SK-N-SH treated with all-trans-retinoic acid at 6 μM for 48 hours (cell line): Measurements from ENCODE around the gene TMEM182.

ENCODE experiments used
- ATAC-seq: fragments of 200-7000 bp; cut with Tn5 transposase; 3 replicates; pipeline ENCODE4 v1.9.1; 2020; ENCODE audit warnings: mild to moderate bottlenecking, moderate library complexity
- ARNTL ChIP-seq: fragments of 450-650 bp; formaldehyde crosslinking; IDR thresholded peaks from 2 replicates; pipeline ENCODE4 v1.5.0; 2020; ENCODE audit warnings: low read depth, mild to moderate bottlenecking, moderate library complexity, borderline replicate concordance
- BACH2 ChIP-seq: fragments of 250-450 bp; sonication (Bioruptor Pico); IDR thresholded peaks from 2 replicates; pipeline ENCODE4 v1.9.0; 2021; ENCODE audit warnings: mild to moderate bottlenecking, borderline replicate concordance
- CREB5 ChIP-seq: fragments of 250-450 bp; sonication (Bioruptor Pico); IDR thresholded peaks from 2 replicates; pipeline ENCODE4 v1.5.1; 2020; ENCODE audit warnings: low read depth, mild to moderate bottlenecking, moderate library complexity
- CSDC2 ChIP-seq: fragments of 250-450 bp; sonication (Bioruptor Pico); IDR thresholded peaks from 2 replicates; pipeline ENCODE4 v1.5.0; 2020; ENCODE audit warnings: mild to moderate bottlenecking, moderate library complexity
- CSRNP3 ChIP-seq: fragments of 250-450 bp; sonication (Bioruptor Pico); IDR thresholded peaks from 2 replicates; pipeline ENCODE4 v1.5.1; 2021; ENCODE audit warnings: mild to moderate bottlenecking, moderate library complexity
- ESRRG ChIP-seq: fragments of 250-450 bp; sonication (Bioruptor Pico); IDR thresholded peaks from 2 replicates; pipeline ENCODE4 v1.6.1; 2021; ENCODE audit warnings: mild to moderate bottlenecking
- GLIS3 ChIP-seq: fragments of 250-450 bp; sonication (Bioruptor Pico); IDR thresholded peaks from 2 replicates; pipeline ENCODE4 v1.5.0; 2020; ENCODE audit warnings: mild to moderate bottlenecking, moderate library complexity
- OSR1 ChIP-seq: fragments of 250-450 bp; sonication (Bioruptor Pico); IDR thresholded peaks from 2 replicates; pipeline ENCODE4 v1.8.0; 2022; ENCODE audit warnings: moderate library complexity, mild to moderate bottlenecking, inconsistent platforms
- PATZ1 ChIP-seq: fragments of 250-450 bp; sonication (Bioruptor Pico); IDR thresholded peaks from 2 replicates; pipeline ENCODE4 v1.8.0; 2020; ENCODE audit warnings: mild to moderate bottlenecking, moderate library complexity, borderline replicate concordance
- PPARA ChIP-seq: fragments of 250-450 bp; sonication (Bioruptor Pico); IDR thresholded peaks from 2 replicates; pipeline ENCODE4 v1.5.0; 2020; ENCODE audit warnings: mild to moderate bottlenecking, borderline replicate concordance
- RARB ChIP-seq: fragments of 250-450 bp; sonication (Bioruptor Pico); IDR thresholded peaks from 2 replicates; pipeline ENCODE4 v1.8.0; 2021; ENCODE audit warnings: mild to moderate bottlenecking, moderate library complexity
- SNAI2 ChIP-seq: fragments of 250-450 bp; sonication (Bioruptor Pico); IDR thresholded peaks from 2 replicates; pipeline ENCODE4 v1.5.0; 2020; ENCODE audit warnings: mild to moderate bottlenecking, moderate library complexity
- TCF4 ChIP-seq: fragments of 250-450 bp; sonication (Bioruptor Pico); IDR thresholded peaks from 2 replicates; pipeline ENCODE4 v1.8.0; 2021; ENCODE audit warnings: mild to moderate bottlenecking, moderate library complexity, borderline replicate concordance
- TOX ChIP-seq: fragments of 250-450 bp; sonication (Bioruptor Pico); IDR thresholded peaks from 2 replicates; pipeline ENCODE4 v1.8.0; 2021; ENCODE audit warnings: mild to moderate bottlenecking, moderate library complexity, borderline replicate concordance
- TSHZ2 ChIP-seq: fragments of 250-450 bp; sonication (Bioruptor Pico); IDR thresholded peaks from 2 replicates; pipeline ENCODE4 v1.5.0; 2020; ENCODE audit warnings: mild to moderate bottlenecking, moderate library complexity
- ZC3H10 ChIP-seq: fragments of 250-450 bp; sonication (Bioruptor Pico); IDR thresholded peaks from 2 replicates; pipeline ENCODE4 v1.5.1; 2021; ENCODE audit warnings: mild to moderate bottlenecking, moderate library complexity
- ZFP3 ChIP-seq: fragments of 250-450 bp; sonication (Bioruptor Pico); IDR thresholded peaks from 2 replicates; pipeline ENCODE4 v1.5.0; 2020; ENCODE audit warnings: mild to moderate bottlenecking, moderate library complexity
- ZFP30 ChIP-seq: fragments of 450-650 bp; formaldehyde crosslinking; IDR thresholded peaks from 2 replicates; pipeline ENCODE4 v1.5.0; 2022; ENCODE audit warnings: mild to moderate bottlenecking, moderate library complexity
- ZNF565 ChIP-seq: fragments of 450-650 bp; formaldehyde crosslinking; conservative IDR thresholded peaks from 2 replicates; pipeline ENCODE4 v1.5.0; 2020; ENCODE audit warnings: low read depth, mild to moderate bottlenecking, moderate library complexity
- ZNF70 ChIP-seq: fragments of 450-650 bp; formaldehyde crosslinking; IDR thresholded peaks from 2 replicates; pipeline ENCODE4 v1.5.0; 2020; ENCODE audit warnings: mild to moderate bottlenecking, moderate library complexity
- ZNF8 ChIP-seq: fragments of 450-650 bp; formaldehyde crosslinking; IDR thresholded peaks from 2 replicates; pipeline ENCODE4 v1.5.0; 2020; ENCODE audit warnings: mild to moderate bottlenecking, moderate library complexity

Gene TMEM182

DNA sequence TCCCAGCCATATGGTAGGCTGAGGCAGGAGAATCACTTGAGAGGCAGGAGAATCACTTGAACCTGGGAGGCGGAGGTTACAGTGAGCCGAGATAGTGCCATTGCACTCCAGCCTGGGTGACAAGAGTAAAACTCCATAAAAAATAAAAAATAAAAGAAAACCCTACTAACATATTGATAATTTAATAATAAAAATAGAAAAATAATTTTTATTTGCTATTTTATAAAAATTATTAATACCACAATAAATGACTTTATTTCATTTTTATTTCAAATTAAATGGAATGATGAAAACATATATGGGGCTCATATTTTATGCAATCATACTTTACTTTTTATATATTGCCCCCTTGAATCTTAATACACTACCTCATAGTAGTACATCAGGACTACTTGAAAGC lies 20.4 kb downstream of the TMEM182 start:
- TF ChIP-seq ZNF8 (CRISPR knock-in tag) (no peak), ESRRG (CRISPR knock-in tag) (no peak), CREB5 (no peak), ZNF565 (CRISPR knock-in tag) (no peak), GLIS3 (CRISPR knock-in tag) (no peak), TCF4 (CRISPR knock-in tag) (no peak), TSHZ2 (CRISPR knock-in tag) (no peak), PATZ1 (CRISPR knock-in tag) (no peak), PPARA (CRISPR knock-in tag) (no peak), TOX (CRISPR knock-in tag) (no peak), BACH2 (CRISPR knock-in tag) (no peak), ZFP3 (CRISPR knock-in tag) (no peak)
- no peak for ATAC-seq

- ATAC-seq = no peak
- TF ChIP-seq ZFP3 (CRISPR knock-in tag) (no peak), ARNTL (no peak), TOX (CRISPR knock-in tag) (no peak), ZNF8 (CRISPR knock-in tag) (no peak), CREB5 (no peak), CSRNP3 (CRISPR knock-in tag) (no peak), ZC3H10 (CRISPR knock-in tag) (no peak), SNAI2 (CRISPR knock-in tag) (no peak), PATZ1 (CRISPR knock-in tag) (no peak), PPARA (CRISPR knock-in tag) (no peak), CSDC2 (CRISPR knock-in tag) (no peak), ZNF565 (CRISPR knock-in tag) (no peak), TCF4 (CRISPR knock-in tag) (no peak), RARB (CRISPR knock-in tag) (no peak), OSR1 (no peak), BACH2 (CRISPR knock-in tag) (no peak), GLIS3 (CRISPR knock-in tag) (no peak), ZFP30 (CRISPR knock-in tag) (no peak), ESRRG (CRISPR knock-in tag) (no peak), ZNF70 (CRISPR knock-in tag) (no peak)
Observed at GRCh38 chr2:102782933-102783332, 21.1 kb downstream of the TMEM182 start.
